Spleen (tissue), 7 donors: ENCODE data around the gene TSHB.

Source experiments
- CTCF ChIP-seq, 11 experiments: fragments of 200-600 bp in 7 of 11; fragments of 450-650 bp in 4 of 11; sonication (generic) in 4 of 11; IDR thresholded peaks in 8 of 11; conservative IDR thresholded peaks in 3 of 11; 1 replicate in 7 of 11; 2 replicates in 4 of 11; pipeline versions ENCODE4 v1.4.0 to v1.8.0; 2016 to 2021; ENCODE audit warnings: antibody characterized with exemption in 11 of 11, inconsistent platforms in 4 of 11, mild to moderate bottlenecking in 1 of 11
- POLR2A ChIP-seq, 3 donors: fragments of 450-650 bp; IDR thresholded peaks; one replicate each; pipeline ENCODE4 v1.5.1; 2017; ENCODE audit warnings: antibody characterized with exemption in 3 of 3, mild to moderate bottlenecking in 1 of 3
- donor health status: DM: no; HTN: no; CAD: no; lungs with moderate emphysema.
- donor health status: DM: no; HTN: no; CAD: no.
- donor health status: DM: no; HTN: no; CAD: no.

DNA sequence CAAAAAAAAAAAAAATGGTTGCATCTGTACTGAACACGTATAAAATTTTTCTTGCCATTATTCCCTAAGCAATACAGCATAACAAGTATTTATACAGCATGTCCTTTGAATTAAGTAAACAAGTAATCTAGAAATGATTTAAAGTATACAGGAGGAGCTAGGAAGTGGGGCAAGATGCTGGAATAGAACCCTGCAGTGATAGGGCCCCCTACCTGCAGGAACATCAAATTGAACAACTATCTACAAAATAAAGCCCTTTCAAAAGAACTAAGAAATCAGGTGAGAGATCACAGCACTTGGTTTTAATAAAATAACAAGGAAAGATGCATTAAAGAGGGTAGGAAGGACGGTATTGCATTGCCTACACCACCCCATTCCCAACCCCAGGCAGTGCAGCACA, 10.9 kb downstream of the TSHB start:
- TF ChIP-seq POLR2A (IDR thresholded peaks at IDR 0.05) (no peak), CTCF (IDR thresholded peaks at IDR 0.05 in 8 of 11, conservative IDR thresholded peaks at IDR 0.05 in 3 of 11) (no peak)
